GM10266 (cell line): ENCODE results near the gene TCF7L2.

Experiments used
- DNase-seq: peaks from one replicate; pipeline ENCODE4 v3.0.0; 2012; ENCODE audit errors: extremely low spot score
- TF ChIP-seq, protein P1 (sequence below): IDR thresholded peaks from 2 replicates; pipeline ENCODE4 v1.5.1; 2012; ENCODE audit warnings: mild to moderate bottlenecking, low read depth; ENCODE audit not compliant: control insufficient read depth, insufficient read depth; ENCODE audit errors: missing control alignments

The TCF7L2 gene

GRCh38 chr10:113024930-113025329 is 74.9 kb downstream of the TCF7L2 start:
- DNase-seq: no peak
- TF ChIP-seq, protein P1, sequence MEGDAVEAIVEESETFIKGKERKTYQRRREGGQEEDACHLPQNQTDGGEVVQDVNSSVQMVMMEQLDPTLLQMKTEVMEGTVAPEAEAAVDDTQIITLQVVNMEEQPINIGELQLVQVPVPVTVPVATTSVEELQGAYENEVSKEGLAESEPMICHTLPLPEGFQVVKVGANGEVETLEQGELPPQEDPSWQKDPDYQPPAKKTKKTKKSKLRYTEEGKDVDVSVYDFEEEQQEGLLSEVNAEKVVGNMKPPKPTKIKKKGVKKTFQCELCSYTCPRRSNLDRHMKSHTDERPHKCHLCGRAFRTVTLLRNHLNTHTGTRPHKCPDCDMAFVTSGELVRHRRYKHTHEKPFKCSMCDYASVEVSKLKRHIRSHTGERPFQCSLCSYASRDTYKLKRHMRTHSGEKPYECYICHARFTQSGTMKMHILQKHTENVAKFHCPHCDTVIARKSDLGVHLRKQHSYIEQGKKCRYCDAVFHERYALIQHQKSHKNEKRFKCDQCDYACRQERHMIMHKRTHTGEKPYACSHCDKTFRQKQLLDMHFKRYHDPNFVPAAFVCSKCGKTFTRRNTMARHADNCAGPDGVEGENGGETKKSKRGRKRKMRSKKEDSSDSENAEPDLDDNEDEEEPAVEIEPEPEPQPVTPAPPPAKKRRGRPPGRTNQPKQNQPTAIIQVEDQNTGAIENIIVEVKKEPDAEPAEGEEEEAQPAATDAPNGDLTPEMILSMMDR: no peak

GRCh38 chr10:113025487-113025886 is 75.4 kb downstream of the TCF7L2 start:
- no peak for DNase-seq
- TF ChIP-seq, protein P1: no peak

- no peak for DNase-seq
- TF ChIP-seq, protein P1: no peak
Measured at GRCh38 chr10:113026679-113027078, 76.6 kb downstream of the TCF7L2 start.

GRCh38 chr10:113027230-113027573 is 77.2 kb downstream of the TCF7L2 start:
- no peak for DNase-seq

GRCh38 chr10:113027574-113028455 is 77.8 kb downstream of the TCF7L2 start:
- DNase-seq: no peak
- TF ChIP-seq, protein P1: no peak

More at GRCh38 chr10:113027230-113027573, 77.2 kb downstream of the TCF7L2 start:
- TF ChIP-seq, protein P1: no peak

GRCh38 chr10:113028456-113029440 is 78.7 kb downstream of the TCF7L2 start:
- TF ChIP-seq, protein P1: no peak
- no peak for DNase-seq
